H1 (cell line): Measurements from ENCODE around the gene SUSD6. TPM values are rescaled to one million over a fixed set of nuclear protein-coding genes. Genes with fewer than 3 reads are reported as not detected.

Experiments used
- CTCF ChIA-PET: fragments of 300-600 bp; sonication (Branson Sonifier 250); formaldehyde crosslinking; loops from one replicate; lab custom pipeline; 2021; ENCODE audit not compliant: partially characterized antibody; lab: Charles Lee
- POLR2A ChIA-PET: fragments of 300-600 bp; sonication (Branson Sonifier 250); formaldehyde crosslinking; loops from one replicate; lab custom pipeline; 2021; ENCODE audit warnings: inconsistent platforms; ENCODE audit not compliant: partially characterized antibody; lab: Charles Lee
- DNase-seq, 2 experiments: peaks; one replicate each; pipeline versions ENCODE4 v3.0.0 to v3.0.0-alpha.2; 2010 to 2022; ENCODE audit warnings: low spot score in 2 of 2, low read depth in 1 of 2, mixed read lengths in 1 of 2
- FAIRE-seq: peaks from 2 replicates; lab custom pipeline; 2011; peaks lifted over from hg19 to GRCh38; lab: Jason Lieb, UNC
- H2AFZ ChIP-seq: 2 replicates; pipeline ENCODE4 v1.8.1; 2012; ENCODE audit warnings: low read length, inconsistent platforms
- H2AK5ac ChIP-seq: 2 replicates; pipeline ENCODE4 v1.6.1; 2013; ENCODE audit warnings: low read depth, low read length
- H2BK120ac ChIP-seq: replicated peaks from 2 replicates; pipeline ENCODE3; 2013; ENCODE audit warnings: low read depth, low read length, inconsistent platforms
- H2BK12ac ChIP-seq: 2 replicates; pipeline ENCODE4 v1.6.1; 2013; ENCODE audit warnings: low read depth, low read length
- H2BK15ac ChIP-seq: 2 replicates; pipeline ENCODE4 v1.6.1; 2013; ENCODE audit warnings: low read length
- H2BK20ac ChIP-seq: 2 replicates; pipeline ENCODE4 v1.6.1; 2013; ENCODE audit warnings: low read length
- H2BK5ac ChIP-seq: 2 replicates; pipeline ENCODE4 v1.6.1; 2013; ENCODE audit warnings: low read depth, low read length
- H3K14ac ChIP-seq: 2 replicates; pipeline ENCODE4 v1.6.1; 2013; ENCODE audit warnings: inconsistent platforms; ENCODE audit not compliant: insufficient read length
- H3K18ac ChIP-seq: 2 replicates; pipeline ENCODE4 v1.6.1; 2013; ENCODE audit warnings: low read length; ENCODE audit errors: extremely low read depth
- H3K23ac ChIP-seq: 2 replicates; pipeline ENCODE4 v1.6.1; 2013; ENCODE audit warnings: inconsistent platforms; ENCODE audit not compliant: insufficient read length
- H3K23me2 ChIP-seq: 2 replicates; pipeline ENCODE4 v1.6.1; 2013; ENCODE audit warnings: low read depth, low read length
- H3K27ac ChIP-seq: 2 replicates; pipeline ENCODE4 v1.6.1; 2011; ENCODE audit warnings: low read depth, low read length, inconsistent platforms
- H3K27me3 ChIP-seq, 4 experiments: replicated peaks in 1 of 4; 1 replicate in 1 of 4; 2 replicates in 3 of 4; pipeline versions ENCODE4 v1.6.1 to v1.8.1; 2011 to 2013; ENCODE audit warnings: low read length in 3 of 4, mild to moderate bottlenecking in 3 of 4, inconsistent platforms in 2 of 4, mixed read lengths in 2 of 4, moderate library complexity in 1 of 4; ENCODE audit not compliant: control insufficient read depth in 3 of 4, insufficient read depth in 3 of 4; ENCODE audit errors: extremely low read depth in 1 of 4
- H3K36me3 ChIP-seq, 4 experiments: 2 replicates each; pipeline versions ENCODE4 v1.6.1 to v1.8.1; 2011 to 2013; ENCODE audit warnings: mild to moderate bottlenecking in 4 of 4, low read length in 3 of 4, moderate library complexity in 2 of 4, control low read depth in 1 of 4, inconsistent platforms in 1 of 4; ENCODE audit not compliant: insufficient read depth in 4 of 4, control insufficient read depth in 2 of 4
- H3K4ac ChIP-seq: replicated peaks from 2 replicates; pipeline ENCODE3; 2013; ENCODE audit warnings: low read length, low read depth, mixed read lengths, inconsistent platforms; ENCODE audit not compliant: insufficient read length
- H3K4me1 ChIP-seq, 4 experiments: replicated peaks in 1 of 4; 1 replicate in 1 of 4; 2 replicates in 3 of 4; pipeline versions ENCODE4 v1.6.1 to v1.8.1; 2011 to 2013; ENCODE audit warnings: low read length in 3 of 4, inconsistent platforms in 2 of 4, mixed read lengths in 1 of 4; ENCODE audit not compliant: insufficient read depth in 4 of 4, control insufficient read depth in 3 of 4
- H3K4me2 ChIP-seq, 2 experiments: 2 replicates each; pipeline versions ENCODE4 v1.6.1 to v1.8.1; 2011 to 2013; ENCODE audit warnings: low read depth in 2 of 2, low read length in 2 of 2, control low read depth in 1 of 2, inconsistent platforms in 1 of 2, mild to moderate bottlenecking in 1 of 2; ENCODE audit not compliant: insufficient read depth in 1 of 2
- H3K4me3 ChIP-seq, 4 experiments: fragments of 200-600, 300-600 bp in 1 of 4; sonication (generic), shearing (Covaris generic), sonication (Bioruptor Twin) in 1 of 4; 2 replicates each; pipeline versions ENCODE4 v1.5.1 to v1.8.1; 2011 to 2016; ENCODE audit warnings: low read length in 4 of 4, low read depth in 3 of 4, control low read depth in 2 of 4, inconsistent platforms in 2 of 4, mild to moderate bottlenecking in 2 of 4, mixed read lengths in 1 of 4, moderate library complexity in 1 of 4; ENCODE audit not compliant: insufficient read depth in 2 of 4; ENCODE audit errors: extremely low read depth in 1 of 4
- H3K56ac ChIP-seq: replicated peaks from 2 replicates; pipeline ENCODE3; 2013; ENCODE audit warnings: low read depth, mild to moderate bottlenecking, mixed read lengths, low read length, inconsistent platforms; ENCODE audit not compliant: insufficient read length
- H3K79me1 ChIP-seq: 2 replicates; pipeline ENCODE4 v1.6.1; 2013; ENCODE audit warnings: low read depth, low read length, control low read depth
- H3K79me2 ChIP-seq, 2 experiments: 2 replicates each; pipeline versions ENCODE4 v1.6.1 to v1.8.1; 2012 to 2013; ENCODE audit warnings: low read length in 2 of 2, mild to moderate bottlenecking in 2 of 2, inconsistent platforms in 1 of 2; ENCODE audit not compliant: insufficient read depth in 2 of 2, control insufficient read depth in 1 of 2
- H3K9ac ChIP-seq, 4 experiments: replicated peaks in 1 of 4; 1 replicate in 1 of 4; 2 replicates in 3 of 4; pipeline versions ENCODE4 v1.6.1 to v1.8.1; 2011 to 2013; ENCODE audit warnings: low read depth in 3 of 4, low read length in 3 of 4, control low read depth in 2 of 4, mild to moderate bottlenecking in 2 of 4, moderate library complexity in 2 of 4, inconsistent platforms in 1 of 4; ENCODE audit errors: extremely low read depth in 1 of 4
- H3K9me3 ChIP-seq, 2 experiments: 2 replicates each; pipeline versions ENCODE4 v1.6.1 to v1.8.1; 2012 to 2013; ENCODE audit warnings: mild to moderate bottlenecking in 2 of 2, moderate library complexity in 2 of 2, control low read depth in 1 of 2, inconsistent platforms in 1 of 2, low read depth in 1 of 2, low read length in 1 of 2, mixed read lengths in 1 of 2; ENCODE audit not compliant: insufficient read depth in 2 of 2
- H4K20me1 ChIP-seq, 2 experiments: replicated peaks in 1 of 2; 2 replicates each; pipeline versions ENCODE3 to v1.8.1; 2011 to 2013; ENCODE audit warnings: inconsistent platforms in 2 of 2, low read length in 2 of 2, mild to moderate bottlenecking in 1 of 2; ENCODE audit not compliant: insufficient read depth in 2 of 2, control insufficient read depth in 1 of 2
- H4K5ac ChIP-seq: 2 replicates; pipeline ENCODE4 v1.6.1; 2013; ENCODE audit warnings: low read length, low read depth, mixed read lengths, inconsistent platforms; ENCODE audit not compliant: insufficient read length
- H4K8ac ChIP-seq: 2 replicates; pipeline ENCODE4 v1.8.0; 2013; ENCODE audit warnings: mild to moderate bottlenecking, moderate library complexity, low read length, inconsistent platforms; ENCODE audit not compliant: insufficient read depth; ENCODE audit errors: extremely low read depth
- H4K91ac ChIP-seq: replicated peaks from 2 replicates; pipeline ENCODE3; 2013; ENCODE audit warnings: low read length, mixed read lengths, inconsistent platforms; ENCODE audit not compliant: insufficient read length
- BRCA1 ChIP-seq: IDR thresholded peaks from 2 replicates; pipeline ENCODE4 v1.6.1; 2012; ENCODE audit warnings: low read depth, low read length, improper control_type of control experiment
- EP300 ChIP-seq, 2 experiments: IDR thresholded peaks; 1 replicate in 1 of 2; 2 replicates in 1 of 2; pipeline ENCODE4 v1.6.1; 2011 to 2012; ENCODE audit warnings: low read depth in 2 of 2, low read length in 2 of 2, mild to moderate bottlenecking in 2 of 2, borderline replicate concordance in 1 of 2, inconsistent platforms in 1 of 2, moderate library complexity in 1 of 2
- GTF2F1 ChIP-seq: IDR thresholded peaks from 2 replicates; pipeline ENCODE4 v1.6.1; 2012; ENCODE audit warnings: low read depth, low read length, improper control_type of control experiment, borderline replicate concordance
- JUN ChIP-seq: IDR thresholded peaks from 2 replicates; pipeline ENCODE4 v1.6.1; 2011; ENCODE audit warnings: low read depth, mild to moderate bottlenecking, improper control_type of control experiment, low read length
- KDM4A ChIP-seq: IDR thresholded peaks from one replicate; pipeline ENCODE4 v1.7.1; 2012; ENCODE audit warnings: low read depth, mild to moderate bottlenecking, moderate library complexity, low read length, inconsistent platforms; ENCODE audit not compliant: severe bottlenecking
- NANOG ChIP-seq: IDR thresholded peaks from 2 replicates; pipeline ENCODE4 v1.6.1; 2011; ENCODE audit warnings: low read length, low read depth, mild to moderate bottlenecking, inconsistent platforms; ENCODE audit not compliant: insufficient read depth, poor library complexity, severe bottlenecking
- SP2 ChIP-seq: IDR thresholded peaks from 2 replicates; pipeline ENCODE4 v1.6.1; 2012; ENCODE audit warnings: mild to moderate bottlenecking, low read length, inconsistent platforms
- SUZ12 ChIP-seq: fragments of 200-600 bp; sonication (generic); IDR thresholded peaks from 2 replicates; pipeline ENCODE4 v1.6.1; 2012; ENCODE audit warnings: mild to moderate bottlenecking, inconsistent platforms, low read length, moderate library complexity, mixed read lengths
- TEAD4 ChIP-seq: IDR thresholded peaks from 2 replicates; pipeline ENCODE4 v1.6.1; 2012; ENCODE audit warnings: low read depth, low read length, inconsistent platforms, mixed read lengths
- whole genome bisulfite sequencing, 2 experiments: shearing (Covaris generic) in 1 of 2; methylation state at CpG; one replicate each; pipeline versions ENCODE4 v1.1.6 to v1.1.7; 2013 to 2015; ENCODE audit warnings: low lambda C conversion rate in 2 of 2, mixed read lengths in 2 of 2, inconsistent platforms in 1 of 2, low coverage in 1 of 2, missing lambda C conversion rate in 1 of 2; ENCODE audit not compliant: insufficient replicate concordance in 2 of 2, insufficient coverage in 1 of 2, insufficient read length in 1 of 2; ENCODE audit errors: extremely low coverage in 1 of 2, missing lambda C conversion rate in 1 of 2; 5-methylcytosine and 5-hydroxymethylcytosine counted together
- polyA plus RNA-seq, 7 experiments: library from polyadenylated mRNA; depleted of rRNA in 3 of 7; stranded (reverse) in 5 of 7; unstranded in 2 of 7; fragments of >200 nt in 5 of 7; fragments of 200-250 nt in 2 of 7; gene quantifications; 1 replicate in 5 of 7; 2 replicates in 1 of 7; 4 replicates in 1 of 7; pipeline versions ENCODE4 v1.2.1 to v1.2.3, GENCODE V29; 2011 to 2013; ENCODE audit warnings: missing spikeins in 2 of 7, mixed read lengths in 2 of 7
- total RNA-seq: library from RNA; stranded (reverse); fragmentation: NEBNext Ultra II Directional; extraction: Animal tissue kit (Norgen Biotek cat#: 25700); gene quantifications from 2 replicates; pipeline ENCODE4 v1.2.1, GENCODE V29; 2021

SUSD6 gene
- total and polyA plus RNA-seq, 2 of the 8 experiments (the other 6 are each of a cell fraction or from before 2014, with no cell fraction given): 3.0 to 3.8 TPM

DNA sequence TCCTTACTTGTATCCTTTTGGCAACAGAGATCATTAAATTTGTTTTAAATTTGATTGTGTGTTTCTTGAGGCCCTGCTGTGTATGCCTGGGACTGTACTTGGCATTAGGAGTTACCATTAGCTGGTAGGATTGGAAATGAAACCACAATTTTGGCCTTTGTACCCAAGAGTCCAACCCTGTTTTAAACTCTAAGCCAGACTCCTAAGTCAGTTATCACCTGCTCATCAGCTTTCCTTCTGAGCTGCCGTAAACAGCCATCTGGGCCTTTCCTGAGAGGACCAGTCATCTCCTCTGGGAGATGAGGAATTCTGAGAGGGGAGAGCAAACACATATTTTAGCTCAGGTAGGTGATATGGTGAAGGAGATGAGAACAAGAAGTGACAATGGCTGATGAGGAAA is 81.2 kb downstream of the SUSD6 start:
- Histone ChIP-seq H4K20me1 (no peaks in the 10 kb centered on the region), H3K36me3 (no peaks in the 10 kb centered on the region), H3K14ac (no peak overlapping the region), H4K8ac (no peak overlapping the region), H3K27ac (no peak overlapping the region), H3K4me2 (no peak overlapping the region), H3K79me2 (no peaks in the 10 kb centered on the region), H4K5ac (no peak overlapping the region), H2AK5ac (0 out of 2 replicates have a peak overlapping the region, but pooled peaks have one; percentile 44), H3K79me1 (no peaks in the 10 kb centered on the region), H4K91ac (no peak overlapping the region), H3K56ac (no peak overlapping the region), H2AFZ (no peak overlapping the region), H2BK15ac (no peak overlapping the region), H3K4me3 (no peak overlapping the region), H3K23me2 (no peaks in the 10 kb centered on the region), H3K18ac (no peak overlapping the region), H3K27me3 (no peaks in the 10 kb centered on the region), H2BK12ac (no peak overlapping the region), H2BK120ac (no peak overlapping the region), H3K4ac (no peak overlapping the region), H3K9me3 (no peaks in the 10 kb centered on the region), H3K4me1 (peaks cover 2 to 19% (median 7%) of the 10 kb centered on the region in 4 experiments; a peak in 4 of 7 replicates), H3K23ac (no peak overlapping the region), H2BK20ac (no peak overlapping the region), H3K9ac (no peak overlapping the region), H2BK5ac (no peak overlapping the region)
- CTCF ChIA-PET: interaction anchor here (0.6 to 2.3 kb wide), 5 partner anchors 9 to 62 kb away, joined by 3 to 7 read pairs (median 3); no protein-coding TSS in a partner anchor
- 81% methylated on average over 1 of the region's 1 CpG; no CpG with 5 or more reads in 1 of the 2 experiments for WGBS, 2 experiments
- TF ChIP-seq BRCA1 (no peak), GTF2F1 (no peak), KDM4A (no peak), NANOG (no peak), JUN (no peak), SUZ12 (no peak), SP2 (no peak), TEAD4 (no peak), EP300 (IDR thresholded peaks at IDR 0.05; ENCODE audit: borderline replicate concordance in 1 of 2, low read depth in 2 of 2, low read length in 2 of 2) (no peak)
- DNase-seq (no peak), FAIRE-seq (no peak)
- POLR2A ChIA-PET: no interaction called here
